Prostate gland (tissue), 2 donors: ENCODE data around the gene DRAM2. TPM values are rescaled to one million over a fixed set of nuclear protein-coding genes. Genes with fewer than 3 reads are reported as not detected.
"Not testable (repeated sequence)": the region's sequence is repeated elsewhere in the genome, so short reads cannot be mapped to it uniquely, and the experiment has no call there.

Source experiments
- DNase-seq: peaks from one replicate; pipeline ENCODE4 v3.0.0-alpha.2; 2019; ENCODE audit warnings: low spot score
- H3K27ac ChIP-seq, 2 donors: fragments of 200-600 bp; sonication (generic); 2 replicates each; pipeline ENCODE4 v1.5.1; 2017 to 2019
- H3K27me3 ChIP-seq: fragments of 200-600 bp; sonication (generic); replicated peaks from 2 replicates; pipeline ENCODE4 v1.5.1; 2019; ENCODE audit not compliant: insufficient read depth
- H3K36me3 ChIP-seq, 2 donors: fragments of 200-600 bp; sonication (generic); 1 replicate in 1 of 2; 2 replicates in 1 of 2; pipeline versions ENCODE4 v1.5.1 to v1.8.1; 2017 to 2019
- H3K4me1 ChIP-seq: fragments of 200-600 bp; sonication (generic); replicated peaks from 2 replicates; pipeline ENCODE4 v1.5.1; 2019
- H3K4me3 ChIP-seq, 2 donors: fragments of 200-600 bp; sonication (generic); 2 replicates each; pipeline ENCODE4 v1.5.1; 2017 to 2019
- H3K9me3 ChIP-seq: fragments of 200-600 bp; sonication (generic); 2 replicates; pipeline ENCODE4 v1.5.1; 2017
- POLR2A ChIP-seq: fragments of 450-650 bp; IDR thresholded peaks from one replicate; pipeline ENCODE4 v1.6.1; 2016; ENCODE audit warnings: antibody characterized with exemption, mild to moderate bottlenecking
- POLR2AphosphoS5 ChIP-seq: sonication (generic); formaldehyde crosslinking; IDR thresholded peaks from one replicate; pipeline ENCODE4 v1.6.1; 2017; ENCODE audit warnings: antibody characterized with exemption
- WGBS: methylation state at CpG from one replicate; pipeline ENCODE4 v1.1.5; 2018; 5-methylcytosine and 5-hydroxymethylcytosine counted together
- intact Hi-C: fragments of 100-400 bp; cut with DNase I; formaldehyde crosslinking; loops from one replicate; pipeline ENCODE4 v1.14.2; 2022
- small RNA-seq, 2 donors: library from RNA; depleted of rRNA; stranded (forward); fragments of <200 nt; gene quantifications; one replicate each; pipeline ENCODE3, GENCODE V24; 2016
- total RNA-seq, 2 donors: library from RNA; depleted of rRNA; stranded (reverse); fragments of >200 nt; gene quantifications; one replicate each; pipeline ENCODE4 v1.1.0, GENCODE V29; 2016
- TF ChIP-seq, protein P1 (sequence below), 4 experiments: fragments of 200-600 bp in 2 of 4; fragments of 450-650 bp in 2 of 4; sonication (generic) in 2 of 4; IDR thresholded peaks; 1 replicate in 3 of 4; 2 replicates in 1 of 4; pipeline ENCODE4 v1.5.1; 2016 to 2019; ENCODE audit warnings: antibody characterized with exemption in 4 of 4, mild to moderate bottlenecking in 2 of 4, moderate library complexity in 2 of 4

DRAM2 gene
- total RNA-seq, 2 donors from 2014 or later = 33.3 to 47.8 TPM

DNA sequence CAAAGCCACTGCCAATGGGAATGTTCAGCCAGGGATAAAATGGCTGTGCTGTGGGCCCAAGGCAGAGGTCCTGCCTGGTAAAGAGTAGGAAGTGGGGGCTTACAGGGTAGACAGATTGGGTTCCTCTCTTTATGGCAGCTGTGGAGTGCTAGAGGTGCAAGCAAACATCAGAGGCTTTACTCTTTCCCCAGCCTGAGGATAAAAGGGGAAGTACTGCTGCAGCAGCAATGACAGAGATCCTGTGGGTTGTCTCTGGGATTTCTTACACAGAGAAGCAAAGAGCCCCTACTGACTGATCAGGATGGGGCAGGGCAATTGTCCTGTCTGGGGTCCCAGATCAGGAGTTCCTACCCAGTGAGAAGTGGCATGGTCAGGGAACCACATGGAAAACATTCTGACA lies 54.2 kb downstream of the DRAM2 start:
- Histone ChIP-seq H3K27me3 (no peaks in the 10 kb centered on the region), H3K27ac (no peak overlapping the region), H3K4me3 (no peak overlapping the region), H3K36me3 (no peaks in the 10 kb centered on the region), H3K4me1 (no peaks in the 10 kb centered on the region), H3K9me3 (no peaks in the 10 kb centered on the region)
- intact Hi-C loops = no loop called here
- no peak for DNase-seq
- TF ChIP-seq POLR2A (no peak), POLR2AphosphoS5 (no peak)
- TF ChIP-seq, protein P1, sequence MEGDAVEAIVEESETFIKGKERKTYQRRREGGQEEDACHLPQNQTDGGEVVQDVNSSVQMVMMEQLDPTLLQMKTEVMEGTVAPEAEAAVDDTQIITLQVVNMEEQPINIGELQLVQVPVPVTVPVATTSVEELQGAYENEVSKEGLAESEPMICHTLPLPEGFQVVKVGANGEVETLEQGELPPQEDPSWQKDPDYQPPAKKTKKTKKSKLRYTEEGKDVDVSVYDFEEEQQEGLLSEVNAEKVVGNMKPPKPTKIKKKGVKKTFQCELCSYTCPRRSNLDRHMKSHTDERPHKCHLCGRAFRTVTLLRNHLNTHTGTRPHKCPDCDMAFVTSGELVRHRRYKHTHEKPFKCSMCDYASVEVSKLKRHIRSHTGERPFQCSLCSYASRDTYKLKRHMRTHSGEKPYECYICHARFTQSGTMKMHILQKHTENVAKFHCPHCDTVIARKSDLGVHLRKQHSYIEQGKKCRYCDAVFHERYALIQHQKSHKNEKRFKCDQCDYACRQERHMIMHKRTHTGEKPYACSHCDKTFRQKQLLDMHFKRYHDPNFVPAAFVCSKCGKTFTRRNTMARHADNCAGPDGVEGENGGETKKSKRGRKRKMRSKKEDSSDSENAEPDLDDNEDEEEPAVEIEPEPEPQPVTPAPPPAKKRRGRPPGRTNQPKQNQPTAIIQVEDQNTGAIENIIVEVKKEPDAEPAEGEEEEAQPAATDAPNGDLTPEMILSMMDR (IDR thresholded peaks at IDR 0.05) = no peak

DNA sequence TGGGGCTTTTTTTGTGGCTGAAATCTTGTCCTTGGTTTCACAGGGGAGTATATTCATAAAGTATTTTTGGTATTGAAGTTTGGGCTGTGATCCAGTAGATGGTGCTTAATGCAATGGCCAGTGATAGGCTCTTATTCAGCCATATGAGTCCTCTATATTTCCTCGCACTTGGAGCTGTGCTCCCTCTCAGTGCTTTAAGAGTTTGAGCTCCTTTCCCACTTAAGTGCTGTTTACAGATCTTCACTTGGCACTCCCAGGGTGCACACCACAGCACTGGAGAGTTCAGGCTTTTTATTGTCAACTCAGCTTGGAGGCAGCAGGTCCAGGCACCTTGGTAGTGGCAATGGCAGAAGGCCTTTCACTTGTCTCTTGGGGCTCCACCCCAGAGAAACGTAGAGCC lies 54.9 kb downstream of the DRAM2 start:
- intact Hi-C loops = no loop called here
- H3K9me3 ChIP-seq = no peaks in the 10 kb centered on the region
- H3K36me3 ChIP-seq = no peaks in the 10 kb centered on the region
- TF ChIP-seq POLR2AphosphoS5 (no peak), POLR2A (no peak)
- TF ChIP-seq, protein P1 (IDR thresholded peaks at IDR 0.05) = no peak
- 79% methylated on average over 2 of the region's 2 CpGs for WGBS
- no peak overlapping the region for H3K27ac ChIP-seq
- H3K27me3 ChIP-seq = no peaks in the 10 kb centered on the region
- no peak for DNase-seq
- no peaks in the 10 kb centered on the region for H3K4me1 ChIP-seq
- no peak overlapping the region for H3K4me3 ChIP-seq

DNA sequence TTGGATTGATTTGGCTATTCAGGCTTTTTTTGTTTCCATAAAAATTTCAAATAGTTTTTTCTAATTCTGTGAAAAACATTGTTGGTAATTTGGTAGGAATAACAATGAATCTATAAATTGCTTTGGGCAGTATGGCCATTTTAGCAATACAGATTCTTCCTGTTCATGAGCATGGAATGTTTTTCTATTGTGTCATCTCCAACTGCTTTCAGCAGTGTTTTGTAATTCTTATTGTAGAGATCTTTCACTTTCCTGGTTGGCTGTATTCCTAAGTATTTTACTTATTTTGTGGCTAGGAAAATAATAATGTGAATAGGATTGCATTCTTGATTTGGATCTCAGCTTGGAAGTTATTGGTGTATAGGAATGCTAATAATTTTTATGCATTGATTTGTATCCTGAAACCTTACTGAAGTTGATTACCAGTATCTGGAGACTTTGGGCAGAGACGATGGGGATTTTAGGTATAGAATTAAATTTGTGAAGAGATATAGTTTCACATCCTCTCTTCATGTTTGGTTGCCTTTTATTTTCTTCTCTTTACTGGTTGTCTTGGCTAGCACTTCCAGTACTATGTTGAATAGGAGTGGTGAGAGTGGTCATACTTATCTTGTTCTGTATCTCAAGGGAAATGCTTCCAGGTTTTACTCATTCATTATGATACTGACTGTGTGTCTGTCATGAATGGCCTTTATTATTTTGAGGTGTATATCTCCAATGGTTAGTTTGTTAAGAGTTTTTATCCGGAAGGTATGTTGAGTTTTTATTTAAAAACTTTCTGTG lies 57.3 kb downstream of the DRAM2 start:
- no peak overlapping the region for H3K4me3 ChIP-seq
- no peak overlapping the region for H3K27ac ChIP-seq
- H3K27me3 ChIP-seq = no peaks in the 10 kb centered on the region
- WGBS = 80% methylated on average over 2 of the region's 2 CpGs
- no peak for TF ChIP-seq POLR2AphosphoS5
- DNase-seq = no peak
- intact Hi-C loops = no loop called here
- no peaks in the 10 kb centered on the region for H3K9me3 ChIP-seq
- H3K4me1 ChIP-seq = no peaks in the 10 kb centered on the region
- no peaks in the 10 kb centered on the region for H3K36me3 ChIP-seq

DNA sequence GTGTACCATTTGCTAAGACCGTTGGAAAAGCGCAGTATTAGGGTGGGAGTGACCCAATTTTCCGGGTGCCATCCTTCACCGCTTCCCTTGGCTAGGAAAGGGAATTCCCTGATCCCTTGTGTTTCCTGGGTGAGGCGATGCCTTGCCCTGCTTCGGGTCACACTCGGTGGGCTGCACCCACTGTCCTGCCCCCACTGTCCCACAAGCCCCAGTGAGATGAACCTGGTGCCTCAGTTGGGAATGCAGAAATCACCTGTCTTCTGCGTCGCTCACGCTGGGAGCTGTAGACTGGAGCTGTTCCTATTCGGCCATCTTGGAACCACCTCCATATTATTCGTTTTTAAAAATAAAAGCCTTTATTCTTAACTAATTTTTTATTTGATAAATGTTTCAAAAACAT lies 60.6 kb downstream of the DRAM2 start:
- H3K27ac ChIP-seq, H3K4me1 ChIP-seq, H3K9me3 ChIP-seq, H3K36me3 ChIP-seq, intact Hi-C loops, H3K4me3 ChIP-seq, DNase-seq, H3K27me3 ChIP-seq: not testable (repeated sequence)
- WGBS = 94% methylated on average over 12 of the region's 12 CpGs

DNA sequence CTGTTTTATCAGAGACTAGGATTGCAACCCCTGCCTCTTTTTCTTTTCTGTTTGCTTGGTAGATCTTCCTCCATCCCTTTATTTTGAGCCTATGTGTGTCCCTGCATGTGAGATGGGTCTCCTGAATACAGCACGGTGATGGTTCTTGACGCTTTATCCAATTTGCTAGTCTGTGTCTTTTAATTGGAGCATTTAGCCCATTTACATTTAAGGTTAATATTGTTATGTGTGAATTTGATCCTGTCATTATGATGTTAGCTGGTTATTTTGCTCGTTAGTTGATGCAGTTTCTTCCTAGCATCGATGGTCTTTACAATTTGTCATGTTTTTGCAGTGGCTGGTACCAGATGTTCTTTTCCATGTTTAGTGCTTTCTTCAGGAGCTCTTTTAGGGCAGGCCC lies 62.6 kb downstream of the DRAM2 start:
- H3K27ac ChIP-seq, H3K9me3 ChIP-seq, intact Hi-C loops, H3K4me3 ChIP-seq, H3K4me1 ChIP-seq, DNase-seq, H3K36me3 ChIP-seq, H3K27me3 ChIP-seq: not testable (repeated sequence)
- 86% methylated on average over 4 of the region's 4 CpGs for WGBS

Small RNA genes within 50 kb of the gene (small RNA-seq; reads per million reads assigned to genes)
- 0 reads per million in 2 donors for gene AL355816.1

Other genes with a start within 250 kb of the DRAM2 start
- 10 to 100 TPM; 12.8 to 38.3 TPM for gene LRIF1, start 176.2 kb downstream of the DRAM2 start, total RNA-seq
- gene CEPT1, start 130 bp upstream of the DRAM2 start, total RNA-seq = 10 to 100 TPM; 32.2 to 52.5 TPM
- 10 to 100 TPM; 25.4 to 37.2 TPM for gene DENND2D, start 60.6 kb upstream of the DRAM2 start, total RNA-seq
- 10 to 100 TPM in 1 of 2 donors, under 1 TPM in 1; 0.82 to 10.6 TPM for gene CHI3L2, start 87.6 kb upstream of the DRAM2 start, total RNA-seq
- gene CHIA, start 150.8 kb upstream of the DRAM2 start, total RNA-seq = not detected